Kasumi-1 (cell line): ENCODE results near the gene MLXIP.

Experiments
- DNase-seq, 2 experiments: peaks; one replicate each; lab custom pipeline; 2025; lab: John Stamatoyannopoulos, UW

The MLXIP gene

GRCh38 chr12:122079532-122080081, 1.1 kb downstream of the MLXIP start:
- peak; percentile 38 to 41 for DNase-seq

GRCh38 chr12:122080149-122081082, 1.9 kb downstream of the MLXIP start:
- DNase-seq = peak; percentile 81 to 85

GRCh38 chr12:122081083-122081696, 2.6 kb downstream of the MLXIP start:
- DNase-seq = no peak

GRCh38 chr12:122081697-122082221, 3.2 kb downstream of the MLXIP start:
- peak; percentile 96 to 97 for DNase-seq

- no peak for DNase-seq
Measured at GRCh38 chr12:122082621-122083356, 4.2 kb downstream of the MLXIP start.

- no peak for DNase-seq
Measured at GRCh38 chr12:122084857-122085405, 6.4 kb downstream of the MLXIP start.

GRCh38 chr12:122085591-122085990, 7.0 kb downstream of the MLXIP start:
- no peak for DNase-seq

GRCh38 chr12:122086116-122086515, 7.6 kb downstream of the MLXIP start:
- DNase-seq = no peak

GRCh38 chr12:122086641-122087285, 8.2 kb downstream of the MLXIP start:
- no peak for DNase-seq

- no peak for DNase-seq
Measured at GRCh38 chr12:122087431-122088178, 9.0 kb downstream of the MLXIP start.

GRCh38 chr12:122088179-122088810, 9.7 kb downstream of the MLXIP start:
- no peak for DNase-seq

- DNase-seq = no peak
Measured at GRCh38 chr12:122089077-122089476, 10.5 kb downstream of the MLXIP start.

- no peak for DNase-seq
Measured at GRCh38 chr12:122090759-122091515, 12.4 kb downstream of the MLXIP start.

GRCh38 chr12:122093098-122093883, 14.7 kb downstream of the MLXIP start:
- no peak for DNase-seq

GRCh38 chr12:122094137-122094734, 15.7 kb downstream of the MLXIP start:
- no peak for DNase-seq

GRCh38 chr12:122094735-122095631, 16.4 kb downstream of the MLXIP start:
- no peak for DNase-seq

- DNase-seq = no peak
Measured at GRCh38 chr12:122096014-122096413, 17.5 kb downstream of the MLXIP start.
